NOMO-1 (cell line): ENCODE results near the gene THRA.

ENCODE experiments used
- DNase-seq, 2 experiments: peaks; one replicate each; lab custom pipeline; 2025; ENCODE audit not compliant: unreplicated experiment in 2 of 2; lab: John Stamatoyannopoulos, UW

Gene THRA

GRCh38 chr17:40062329-40063186, at the start of gene THRA:
Gene THRA, plus strand, starts transcription at chr17:40062965. Its CDS starts 11,524 bp downstream, at chr17:40074489.
- peak; percentile 49 to 67 for DNase-seq

DNA sequence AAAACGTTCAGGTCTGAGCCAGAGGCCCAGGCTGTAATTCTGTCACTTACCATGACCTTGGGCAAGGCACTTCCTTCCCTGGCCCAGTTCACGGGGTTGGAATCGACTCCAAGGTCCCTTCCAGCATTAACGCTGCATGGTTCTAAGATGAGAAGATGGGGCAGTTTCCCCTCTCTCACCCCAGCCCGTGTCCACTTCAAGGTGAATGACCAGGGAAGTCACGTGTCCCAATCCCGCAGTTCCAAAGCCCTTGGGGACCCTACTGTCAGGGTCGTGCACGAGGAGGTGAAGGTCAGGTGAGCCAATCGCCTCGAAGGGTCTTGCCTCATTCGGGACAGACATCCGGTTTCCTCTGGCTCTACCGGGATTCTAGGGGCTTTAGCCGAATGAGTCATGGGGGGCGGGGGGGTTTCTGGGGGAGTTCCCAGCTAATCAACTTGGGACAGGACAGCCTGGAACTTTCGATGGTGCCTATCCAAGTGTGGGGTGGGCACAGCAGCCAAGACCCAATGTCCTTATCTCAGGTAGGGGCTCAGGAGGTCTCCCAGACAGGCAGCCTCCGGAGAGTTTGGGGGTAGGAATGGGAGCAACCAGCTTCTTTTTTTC, 48.3 kb upstream of the THRA start:
- no peak for DNase-seq

GRCh38 chr17:40015005-40015997, 47.5 kb upstream of the THRA start, which contains the start of gene CSF3:
Gene CSF3, plus strand, starts transcription at chr17:40015440. Its CDS starts 35 bp downstream, at chr17:40015475.
- no peak for DNase-seq

DNA sequence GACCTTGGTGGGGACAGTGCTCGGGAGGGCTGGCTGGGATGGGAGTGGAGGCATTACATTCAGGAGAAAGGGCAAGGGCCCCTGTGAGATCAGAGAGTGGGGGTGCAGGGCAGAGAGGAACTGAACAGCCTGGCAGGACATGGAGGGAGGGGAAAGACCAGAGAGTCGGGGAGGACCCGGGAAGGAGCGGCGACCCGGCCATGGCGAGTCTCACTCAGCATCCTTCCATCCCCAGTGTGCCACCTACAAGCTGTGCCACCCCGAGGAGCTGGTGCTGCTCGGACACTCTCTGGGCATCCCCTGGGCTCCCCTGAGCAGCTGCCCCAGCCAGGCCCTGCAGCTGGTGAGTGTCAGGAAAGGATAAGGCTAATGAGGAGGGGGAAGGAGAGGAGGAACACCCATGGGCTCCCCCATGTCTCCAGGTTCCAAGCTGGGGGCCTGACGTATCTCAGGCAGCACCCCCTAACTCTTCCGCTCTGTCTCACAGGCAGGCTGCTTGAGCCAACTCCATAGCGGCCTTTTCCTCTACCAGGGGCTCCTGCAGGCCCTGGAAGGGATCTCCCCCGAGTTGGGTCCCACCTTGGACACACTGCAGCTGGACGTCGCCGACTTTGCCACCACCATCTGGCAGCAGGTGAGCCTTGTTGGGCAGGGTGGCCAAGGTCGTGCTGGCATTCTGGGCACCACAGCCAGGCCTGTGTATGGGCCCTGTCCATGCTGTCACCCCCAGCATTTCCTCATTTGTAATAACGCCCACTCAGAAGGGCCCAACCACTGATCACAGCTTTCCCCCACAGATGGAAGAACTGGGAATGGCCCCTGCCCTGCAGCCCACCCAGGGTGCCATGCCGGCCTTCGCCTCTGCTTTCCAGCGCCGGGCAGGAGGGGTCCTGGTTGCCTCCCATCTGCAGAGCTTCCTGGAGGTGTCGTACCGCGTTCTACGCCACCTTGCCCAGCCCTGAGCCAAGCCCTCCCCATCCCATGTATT, 46.5 kb upstream of the THRA start:
- no peak for DNase-seq

DNA sequence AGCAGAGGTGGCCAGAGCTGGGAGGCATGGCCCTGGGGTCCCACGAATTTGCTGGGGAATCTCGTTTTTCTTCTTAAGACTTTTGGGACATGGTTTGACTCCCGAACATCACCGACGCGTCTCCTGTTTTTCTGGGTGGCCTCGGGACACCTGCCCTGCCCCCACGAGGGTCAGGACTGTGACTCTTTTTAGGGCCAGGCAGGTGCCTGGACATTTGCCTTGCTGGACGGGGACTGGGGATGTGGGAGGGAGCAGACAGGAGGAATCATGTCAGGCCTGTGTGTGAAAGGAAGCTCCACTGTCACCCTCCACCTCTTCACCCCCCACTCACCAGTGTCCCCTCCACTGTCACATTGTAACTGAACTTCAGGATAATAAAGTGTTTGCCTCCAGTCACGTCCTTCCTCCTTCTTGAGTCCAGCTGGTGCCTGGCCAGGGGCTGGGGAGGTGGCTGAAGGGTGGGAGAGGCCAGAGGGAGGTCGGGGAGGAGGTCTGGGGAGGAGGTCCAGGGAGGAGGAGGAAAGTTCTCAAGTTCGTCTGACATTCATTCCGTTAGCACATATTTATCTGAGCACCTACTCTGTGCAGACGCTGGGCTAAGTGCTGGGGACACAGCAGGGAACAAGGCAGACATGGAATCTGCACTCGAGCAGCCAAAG, 45.2 kb upstream of the THRA start:
- DNase-seq = no peak

DNA sequence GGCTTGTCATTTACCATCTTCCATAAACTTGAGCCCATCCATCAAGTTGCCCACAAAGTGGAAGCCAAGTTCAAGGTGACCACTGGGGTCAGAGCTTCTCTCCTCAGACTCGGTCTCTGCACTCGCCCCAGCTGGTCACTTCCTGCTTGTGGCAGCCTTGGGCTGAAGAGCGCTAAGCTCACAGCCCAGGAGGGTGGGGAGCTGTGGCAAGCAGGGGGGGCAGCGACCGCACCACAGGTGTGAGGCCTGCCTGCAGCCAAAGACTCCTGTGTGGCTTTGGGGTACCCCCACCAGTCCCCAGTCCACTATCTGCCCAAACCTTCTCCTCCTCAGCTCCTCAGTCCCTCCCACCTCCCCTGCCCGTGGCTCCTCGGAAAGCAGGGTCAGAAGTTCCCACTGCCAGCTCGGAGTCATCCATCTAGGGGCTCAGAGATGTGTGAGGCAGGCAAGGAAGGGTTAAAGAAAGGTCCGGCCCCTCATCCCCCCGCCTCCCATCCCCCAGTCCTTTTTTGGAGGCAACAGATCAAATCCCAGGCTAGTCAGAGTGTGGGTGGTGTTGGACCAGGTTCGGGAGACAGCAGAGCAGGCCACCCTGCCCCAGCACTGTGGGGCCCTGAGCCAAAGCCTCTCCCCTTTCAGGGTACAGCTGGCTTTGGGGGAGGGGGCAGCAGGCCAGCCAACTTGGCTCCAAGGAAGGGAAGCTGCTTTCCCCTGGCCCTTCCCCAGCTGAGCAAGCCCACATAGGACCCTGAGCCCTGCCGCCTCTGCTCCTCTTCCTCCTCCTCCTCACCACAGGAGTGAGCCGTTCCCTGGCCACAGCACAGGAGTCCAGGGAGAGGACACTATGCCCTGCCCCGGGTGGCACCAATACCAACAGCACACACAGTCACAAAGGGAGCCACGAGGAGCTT, 44.3 kb upstream of the THRA start:
- DNase-seq = no peak

DNA sequence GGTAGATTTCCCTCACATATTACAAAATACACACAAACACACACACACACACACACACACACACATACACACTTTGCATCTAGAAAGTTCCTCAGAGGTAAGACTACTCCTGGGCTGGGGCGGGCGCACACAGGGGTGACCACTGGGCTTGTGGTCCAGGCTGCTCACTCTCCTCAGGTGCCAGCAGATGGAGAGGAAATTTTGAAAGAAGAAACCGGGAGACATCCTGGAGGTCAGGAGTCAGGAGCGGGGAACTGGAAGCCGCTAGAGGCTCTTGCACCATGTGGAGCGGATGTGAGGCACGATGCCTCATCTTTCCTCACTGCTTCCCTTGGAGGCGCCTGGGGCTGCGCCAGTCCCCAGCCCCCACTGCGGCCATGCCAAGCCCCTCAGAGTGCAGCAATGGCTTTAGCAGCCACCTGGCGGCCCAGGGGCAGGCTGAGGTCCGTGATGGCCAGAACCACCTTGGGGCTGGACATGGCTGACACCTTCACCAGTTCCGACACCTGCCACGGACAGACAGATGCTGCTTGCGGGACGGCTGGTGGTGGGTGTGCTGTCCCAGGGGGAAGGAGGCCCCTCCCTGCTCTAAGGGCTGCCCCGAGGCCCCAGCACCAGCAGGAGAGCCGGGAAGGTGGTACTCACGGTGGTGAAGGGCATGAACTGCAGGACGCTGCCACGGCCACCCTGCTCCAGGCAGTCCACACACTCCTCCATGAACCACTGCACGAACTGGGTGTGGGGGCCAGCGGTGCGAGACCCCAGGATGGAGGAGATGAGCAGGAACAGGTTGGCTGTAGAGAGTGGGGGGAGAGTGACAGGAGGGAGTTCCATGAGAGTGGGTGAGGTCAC, 43.4 kb upstream of the THRA start:
- no peak for DNase-seq

- DNase-seq = no peak
Observed at GRCh38 chr17:40020146-40020545, 42.6 kb upstream of the THRA start.

DNA sequence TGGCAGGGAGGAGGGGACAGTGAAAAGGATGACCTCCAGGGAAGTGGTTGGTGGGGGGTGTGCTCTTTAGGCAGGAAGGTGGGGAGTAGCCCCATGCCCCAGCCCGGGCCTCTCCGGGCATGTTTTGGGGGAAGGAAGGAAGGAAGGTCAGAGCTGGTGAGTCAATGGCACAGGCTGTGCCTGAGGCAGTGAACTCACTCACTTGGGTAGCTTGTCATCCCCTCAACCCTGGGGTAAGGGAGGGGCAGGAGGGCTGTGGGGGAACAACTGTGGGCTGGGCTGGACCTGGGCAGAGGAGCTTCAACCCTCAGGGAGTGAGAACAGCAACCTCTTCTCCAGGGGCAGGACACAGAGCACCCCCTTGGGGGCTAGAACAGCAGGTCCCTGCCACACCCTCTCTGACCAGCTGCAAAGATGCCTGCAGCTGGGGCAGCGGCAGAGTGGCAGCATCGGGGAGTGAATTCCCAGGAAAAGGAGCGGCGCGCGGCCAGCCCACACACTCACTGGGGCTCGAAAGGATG, 41.3 kb upstream of the THRA start:
- DNase-seq = no peak

GRCh38 chr17:40022497-40022896, 40.3 kb upstream of the THRA start:
- DNase-seq = no peak

DNA sequence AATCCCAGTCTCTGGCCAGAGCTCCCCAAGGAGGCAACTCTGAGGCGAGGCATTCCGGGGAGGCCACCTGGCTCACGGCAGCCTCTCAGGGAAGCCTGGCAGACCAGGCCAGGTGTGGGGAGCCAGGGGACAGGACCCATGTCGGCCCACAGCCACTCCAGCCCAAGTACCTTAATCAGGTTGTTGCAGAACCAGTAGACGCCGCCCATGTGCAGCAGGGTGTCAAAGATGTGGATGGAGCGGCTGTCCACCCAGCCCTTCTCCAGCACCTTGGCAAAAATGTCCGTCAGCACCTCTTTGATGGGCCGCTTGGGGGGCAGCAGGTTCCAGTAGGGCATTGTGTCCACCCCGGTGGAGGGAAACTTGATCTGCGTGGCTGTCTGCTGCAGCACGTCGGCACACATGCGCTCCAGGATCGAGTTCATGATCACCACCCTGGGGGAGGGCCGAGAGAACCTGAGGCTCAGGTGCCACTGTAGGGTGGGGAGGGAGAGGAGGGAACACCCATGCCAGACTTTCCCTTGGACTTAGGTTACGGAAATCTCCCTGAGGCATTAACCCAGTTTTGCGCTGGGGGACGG, 39.7 kb upstream of the THRA start:
- no peak for DNase-seq

DNA sequence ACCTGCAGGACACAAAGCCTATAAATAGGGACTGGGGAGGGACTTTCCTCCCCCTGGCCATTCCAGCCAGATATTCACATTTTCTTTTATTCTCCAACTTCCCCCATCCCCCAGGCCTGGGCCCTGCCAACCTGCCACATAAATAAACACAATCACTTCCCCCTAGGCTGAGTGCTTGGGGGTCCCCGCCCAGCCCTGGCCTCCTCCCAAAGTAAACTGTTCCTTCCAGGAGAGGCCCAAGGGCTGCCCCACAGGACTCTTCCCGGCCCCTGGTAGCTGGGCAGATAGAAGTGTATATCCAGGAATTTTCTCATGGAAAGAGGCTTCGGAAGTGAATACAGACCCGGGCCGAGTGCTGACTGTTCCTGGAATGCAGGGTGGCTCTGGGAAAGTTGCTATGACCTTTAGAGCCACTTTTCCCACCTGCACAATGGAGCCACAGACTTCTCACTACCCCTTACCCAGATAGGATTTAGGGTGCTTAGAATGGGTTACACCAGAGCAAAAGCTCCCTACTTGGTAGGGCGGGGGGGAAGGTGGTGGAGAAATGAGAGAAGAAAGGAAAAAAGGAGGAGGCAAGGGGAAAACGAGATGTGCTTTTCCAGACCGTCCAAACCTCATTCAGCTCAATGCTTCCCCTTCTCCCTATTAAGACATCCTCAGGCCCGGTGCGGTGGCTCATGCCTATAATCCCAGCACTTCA, 39.0 kb upstream of the THRA start:
- no peak for DNase-seq

- no peak for DNase-seq
Observed at GRCh38 chr17:40024901-40025300, 37.9 kb upstream of the THRA start.

DNA sequence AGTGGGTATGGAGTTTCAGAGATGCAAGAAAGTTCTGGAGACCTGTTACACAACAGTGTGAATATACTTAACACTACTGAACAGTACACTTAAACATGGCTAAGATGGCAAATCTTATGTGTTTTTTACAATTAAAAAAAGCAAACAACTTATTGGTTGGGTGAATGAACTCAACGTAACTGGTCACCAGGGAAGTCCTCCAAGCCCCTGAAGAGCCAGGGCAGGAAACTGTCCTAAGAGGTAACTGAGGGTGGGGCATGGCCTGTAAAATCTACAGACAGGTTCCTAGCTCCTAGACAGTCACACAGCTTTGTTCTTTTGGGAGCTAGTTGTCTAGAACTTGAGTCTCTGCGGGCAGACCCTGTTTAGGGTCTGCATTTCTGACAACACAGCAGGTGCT, 37.2 kb upstream of the THRA start:
- no peak for DNase-seq

DNA sequence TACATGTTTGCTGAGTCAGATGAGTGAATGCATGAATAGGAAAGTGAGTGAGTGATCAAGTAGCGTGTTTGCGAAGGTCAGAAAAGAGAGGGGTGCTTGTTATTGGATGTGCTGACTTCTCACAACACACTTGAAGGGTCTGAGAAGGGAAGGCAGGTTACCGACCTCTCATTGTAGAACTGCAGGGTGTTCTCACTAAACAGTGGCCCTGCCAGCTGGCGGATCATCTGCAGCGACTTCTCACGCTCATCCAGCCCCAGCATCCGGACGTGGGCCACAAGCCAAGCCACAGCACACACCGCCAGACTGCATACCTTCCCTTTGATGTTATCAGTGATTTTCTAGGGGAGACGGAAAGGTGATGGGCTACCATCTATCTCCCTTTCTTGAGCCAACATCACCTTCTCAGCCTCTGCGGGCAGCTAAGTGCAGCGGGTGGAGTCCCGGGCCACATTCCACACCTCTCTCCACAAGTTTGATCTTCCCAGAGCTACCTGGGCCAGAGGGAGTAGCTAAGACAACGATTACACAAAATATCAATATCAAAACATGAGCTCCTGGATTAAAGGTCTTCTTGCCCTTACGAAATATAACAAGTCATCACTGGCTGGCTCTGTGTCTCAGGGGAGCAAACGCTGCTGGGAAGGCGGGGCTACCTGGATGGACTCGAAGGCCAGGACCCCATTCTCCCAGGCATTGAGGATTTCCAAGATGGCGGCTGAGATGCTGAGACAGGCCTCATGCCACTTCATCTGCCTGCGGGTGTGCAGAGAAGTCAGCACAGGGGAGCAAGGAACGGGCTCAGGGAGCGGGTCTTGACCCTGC, 36.6 kb upstream of the THRA start:
- DNase-seq = no peak
